Stromal cell of bone marrow (primary cell): ENCODE results near the gene CARMIL1.
A peak's percentile ranks its signal among the peaks of the same experiment; 100 is the strongest.

Experiments
- DNase-seq: peaks from one replicate; pipeline ENCODE4 v3.0.0-alpha.2; 2012; ENCODE audit warnings: low read depth

CARMIL1 gene

GRCh38 chr6:25278914-25279747 lies at the start of gene CARMIL1:
Gene CARMIL1 (plus strand): TSS chr6:25279374. CDS start chr6:25279796, 422 bp downstream.
- DNase-seq = peak; percentile 60

GRCh38 chr6:25229671-25230321 lies 49.4 kb upstream of the CARMIL1 start:
- DNase-seq = peak; percentile 28

DNA sequence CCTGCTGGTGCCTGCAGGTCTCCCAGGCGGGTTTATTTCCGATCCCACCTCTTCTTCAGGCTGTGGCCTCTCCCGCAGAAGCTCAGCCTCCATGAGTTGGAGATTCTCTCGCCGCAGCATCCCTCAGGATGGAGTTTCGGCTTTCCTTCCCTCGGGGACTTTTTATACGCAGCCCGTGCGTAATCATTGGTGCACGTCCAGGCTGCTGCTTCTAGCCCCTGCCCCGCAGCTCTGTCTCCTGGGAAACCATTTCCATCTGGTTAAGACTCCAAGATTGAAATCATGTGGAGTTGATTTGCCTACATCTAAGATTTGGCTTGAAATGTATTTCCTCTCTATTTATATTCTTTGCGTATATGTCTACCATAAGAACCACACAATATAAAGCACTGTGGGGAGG lies 46.7 kb upstream of the CARMIL1 start:
- DNase-seq = peak; percentile 48

DNA sequence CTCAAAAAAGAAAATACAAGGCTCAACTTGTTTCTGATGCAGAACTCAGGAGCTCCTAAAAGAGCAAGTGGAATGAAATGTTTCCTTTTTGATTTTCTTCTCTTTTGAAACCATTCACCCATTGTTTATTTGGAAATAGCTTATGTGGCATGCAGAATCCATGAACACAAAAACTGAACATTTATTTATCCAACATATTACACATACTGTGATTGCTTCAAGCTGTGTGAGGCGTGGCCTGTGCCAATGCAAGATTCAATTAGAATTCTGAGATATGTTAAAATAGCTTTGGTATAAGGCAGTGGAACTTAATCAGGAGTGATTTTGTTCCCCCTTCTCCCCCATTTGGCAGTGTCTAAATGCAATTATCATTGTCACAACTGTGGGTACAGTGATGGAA lies 45.9 kb upstream of the CARMIL1 start:
- no peak for DNase-seq

DNA sequence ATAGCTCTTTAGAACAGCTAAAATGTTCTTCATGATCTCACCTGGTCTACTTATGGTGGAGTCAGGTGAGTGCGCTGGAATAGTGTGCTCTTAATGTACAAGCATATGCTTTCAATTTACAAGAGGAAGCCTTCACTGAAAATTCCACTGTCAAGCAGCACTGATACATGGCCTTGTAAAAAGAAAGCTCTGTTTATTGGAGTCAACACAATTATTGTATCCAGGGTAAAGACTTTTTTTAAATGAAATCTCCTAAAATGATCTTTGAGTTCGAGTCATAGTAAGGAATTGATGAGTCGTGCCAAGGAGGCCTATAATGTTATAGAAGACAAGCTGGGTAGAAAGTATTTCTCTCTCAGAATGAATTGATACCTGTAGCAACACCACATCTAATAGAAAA lies 41.6 kb upstream of the CARMIL1 start:
- peak; percentile 40 for DNase-seq

DNA sequence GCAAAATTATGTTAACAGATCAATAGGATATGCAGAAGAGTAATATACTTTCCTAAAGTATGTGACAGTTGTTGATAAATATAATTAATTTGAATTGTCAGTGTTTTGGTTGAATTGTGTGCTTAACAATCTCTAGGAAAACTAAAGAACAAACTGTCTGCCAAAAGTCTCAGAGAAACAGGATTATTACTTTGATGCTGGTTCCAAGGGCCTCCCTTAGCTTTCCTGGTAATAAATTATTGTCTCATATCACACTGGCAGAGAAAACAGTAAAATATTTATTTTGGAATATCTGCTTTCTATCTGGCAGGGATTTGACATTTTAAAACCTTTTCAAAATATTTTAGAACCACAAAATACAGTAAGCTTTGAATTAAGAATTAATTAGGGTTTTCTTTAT lies 40.1 kb upstream of the CARMIL1 start:
- no peak for DNase-seq

DNA sequence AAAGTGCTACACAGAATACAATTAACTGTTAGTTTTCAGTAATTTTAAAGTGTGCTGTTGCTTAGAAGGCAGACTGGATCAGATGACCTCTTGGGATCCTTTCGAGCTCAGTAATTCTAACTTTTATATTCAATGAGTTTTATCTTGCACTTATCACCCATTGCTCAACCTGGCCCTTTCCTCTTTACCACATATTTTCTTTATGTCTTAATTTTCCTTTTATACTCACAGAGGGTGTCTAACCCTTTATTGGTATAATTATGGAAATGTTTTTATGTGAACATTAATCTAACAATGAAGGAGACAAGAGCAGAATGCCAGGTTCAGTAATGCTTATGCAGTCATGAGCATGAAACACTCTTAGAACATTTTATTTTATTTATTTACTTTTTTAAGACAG lies 39.7 kb upstream of the CARMIL1 start:
- DNase-seq = no peak

DNA sequence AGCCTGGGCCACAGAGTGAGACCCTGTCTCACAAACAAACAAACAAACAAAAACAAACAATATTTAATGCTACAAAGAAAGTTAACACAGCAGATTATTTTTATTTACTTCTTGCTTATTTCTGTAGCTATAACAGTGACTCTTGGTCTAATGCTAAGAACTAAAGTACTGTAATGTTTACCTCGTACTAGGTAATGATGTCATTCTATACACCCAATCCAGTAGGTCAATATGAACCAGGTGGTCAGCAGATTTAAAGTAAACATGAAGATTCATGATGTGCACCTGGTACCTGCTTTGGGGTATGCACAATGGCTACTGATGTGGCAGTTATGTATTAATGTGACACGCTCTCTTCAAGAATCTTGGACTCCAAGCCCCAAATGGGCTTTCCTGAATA lies 36.6 kb upstream of the CARMIL1 start:
- DNase-seq = no peak

DNA sequence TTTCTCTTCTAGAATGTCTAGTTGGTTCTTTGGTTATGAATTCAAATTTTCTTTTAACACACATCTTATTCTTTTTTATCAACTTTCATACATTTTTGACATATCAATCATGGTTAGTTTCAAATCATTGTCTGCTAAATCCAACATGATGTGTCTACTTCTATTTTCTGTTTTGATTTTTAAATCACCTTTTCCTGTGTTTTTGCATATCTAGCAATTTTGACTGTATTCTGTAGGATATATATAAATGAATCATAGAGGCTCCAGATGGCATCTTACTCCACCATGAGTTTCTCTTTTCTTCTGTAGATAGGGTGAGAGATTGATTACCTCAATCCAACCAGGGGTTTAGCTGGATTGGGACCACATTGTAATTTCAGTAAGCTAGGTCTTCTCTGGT lies 34.3 kb upstream of the CARMIL1 start:
- no peak for DNase-seq

DNA sequence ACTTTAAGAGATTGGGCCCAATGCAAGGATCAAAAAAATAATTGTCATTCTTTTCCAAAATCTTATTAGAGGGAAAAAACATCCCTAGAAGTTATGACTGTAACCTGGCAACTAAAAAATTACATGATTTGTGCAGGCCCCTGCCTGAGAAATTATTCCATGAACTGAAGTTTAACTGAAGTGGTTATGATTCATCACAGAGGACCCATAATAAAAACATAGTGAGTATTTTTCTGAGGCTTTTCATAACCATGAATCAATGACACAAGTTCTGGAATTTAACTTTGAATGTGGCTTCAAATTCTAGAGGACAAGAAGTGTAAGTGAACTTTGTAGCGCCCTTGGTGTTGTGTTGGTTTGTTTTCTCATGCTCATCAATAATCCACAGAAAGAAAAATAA lies 31.1 kb upstream of the CARMIL1 start:
- peak; percentile 88 for DNase-seq

GRCh38 chr6:25249133-25249532 lies 30.0 kb upstream of the CARMIL1 start:
- DNase-seq = no peak

DNA sequence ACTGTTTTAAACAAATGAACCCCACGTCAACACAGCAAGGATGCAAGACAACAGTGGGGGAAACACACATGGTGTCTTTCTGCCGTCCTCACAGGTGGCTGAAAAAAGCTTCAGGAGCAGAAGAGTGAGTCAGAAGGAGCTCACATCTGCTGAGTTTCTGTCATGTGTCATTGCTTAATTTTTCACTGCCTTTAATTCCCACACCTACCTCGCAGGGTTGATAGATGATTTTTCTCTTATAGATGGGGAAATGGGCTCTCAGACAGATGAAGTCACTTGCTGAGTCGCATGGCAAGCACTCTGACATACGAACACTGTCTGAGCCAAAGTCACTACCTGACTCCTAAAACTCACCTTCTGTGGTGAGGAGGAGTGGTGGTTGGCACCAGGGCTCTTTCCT lies 28.3 kb upstream of the CARMIL1 start:
- DNase-seq = no peak

GRCh38 chr6:25251426-25251825 lies 27.7 kb upstream of the CARMIL1 start:
- DNase-seq = no peak

DNA sequence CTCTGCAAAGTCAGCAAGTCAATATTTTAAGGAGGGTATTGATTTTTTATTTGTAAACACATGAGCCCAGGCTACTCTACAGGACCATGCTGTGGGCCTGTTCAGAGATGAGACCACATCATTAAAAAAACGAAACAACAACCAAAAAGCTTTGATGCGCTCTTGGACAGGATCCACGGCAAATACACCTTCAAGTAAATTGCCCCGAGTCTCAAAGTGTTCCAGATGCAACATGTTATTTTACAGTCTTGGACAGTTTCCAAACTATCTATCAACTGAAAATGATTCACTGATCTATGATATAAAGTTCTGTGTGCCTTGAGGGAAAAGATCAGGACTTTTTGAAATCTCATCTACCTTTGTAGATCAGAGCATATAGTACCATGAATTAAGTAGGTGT lies 25.8 kb upstream of the CARMIL1 start:
- no peak for DNase-seq

DNA sequence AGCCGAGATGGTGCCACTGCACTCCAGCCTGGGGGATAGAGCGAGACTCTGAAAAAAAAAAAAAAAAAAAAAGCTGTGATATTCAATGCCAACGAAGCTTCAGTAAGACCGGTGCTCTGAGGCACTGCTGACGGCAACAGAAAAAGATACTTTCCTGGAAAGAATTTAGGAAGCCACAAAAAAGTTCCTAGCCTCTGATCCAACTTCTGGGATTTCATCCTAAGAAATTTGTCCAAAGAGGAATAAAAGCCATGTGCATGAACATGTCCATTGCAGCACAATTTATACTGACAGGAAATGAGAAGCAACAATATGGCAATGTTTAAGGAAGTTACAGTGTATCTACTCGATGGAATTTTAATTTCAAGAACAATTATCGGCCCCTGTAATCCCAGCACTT lies 24.5 kb upstream of the CARMIL1 start:
- DNase-seq = no peak

DNA sequence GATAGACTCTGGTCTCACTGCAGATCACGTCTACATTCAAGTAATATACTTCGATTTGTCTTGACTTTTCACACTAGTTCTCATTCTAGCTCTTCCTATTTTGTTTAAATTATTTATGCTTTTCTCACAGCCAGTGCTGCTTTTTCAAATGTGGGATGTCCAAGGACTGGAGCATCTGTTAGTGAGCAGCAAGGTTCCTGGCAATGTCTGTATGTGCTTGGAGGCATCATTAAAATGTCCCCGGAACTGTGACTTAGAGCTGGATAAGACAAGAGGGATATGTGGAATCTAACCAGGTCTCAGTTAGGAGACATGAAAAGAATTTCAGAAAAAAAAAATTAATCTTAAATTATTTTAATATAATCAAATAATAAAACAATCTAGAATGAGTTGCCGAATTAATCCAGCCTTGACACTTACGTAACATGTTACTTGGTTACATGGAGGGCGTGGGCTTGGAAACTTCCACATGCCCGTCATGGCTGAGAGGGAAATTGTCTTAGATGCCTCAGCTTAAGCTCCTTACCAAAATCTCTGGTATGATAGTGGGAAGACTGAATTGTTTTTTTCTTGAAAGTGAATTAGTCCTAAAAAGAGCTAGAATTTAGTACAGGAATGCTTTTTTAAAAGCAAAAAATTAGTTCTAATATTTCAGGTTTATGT lies 21.4 kb upstream of the CARMIL1 start:
- no peak for DNase-seq

GRCh38 chr6:25259756-25260155 lies 19.4 kb upstream of the CARMIL1 start:
- DNase-seq = no peak

DNA sequence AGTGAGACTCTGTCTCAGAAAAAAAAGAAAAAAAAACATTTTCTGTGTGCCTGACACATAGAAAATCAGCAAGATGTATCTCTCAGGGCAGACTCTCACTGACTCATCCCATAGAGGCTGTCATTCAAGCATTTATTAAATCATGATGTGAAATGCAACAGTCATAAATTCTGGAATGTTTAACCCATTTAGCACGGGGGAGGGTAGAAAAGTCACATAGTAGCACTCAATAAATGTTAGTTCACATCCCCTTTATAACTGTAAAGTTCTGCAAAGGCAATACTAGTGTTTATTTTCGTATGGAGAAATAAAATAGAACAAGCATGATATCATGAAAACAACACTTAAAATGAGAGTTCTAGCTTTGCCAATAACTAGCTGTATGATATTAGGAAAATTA lies 15.5 kb upstream of the CARMIL1 start:
- peak; percentile 62 for DNase-seq

GRCh38 chr6:25266456-25267100 lies 12.6 kb upstream of the CARMIL1 start:
- no peak for DNase-seq

DNA sequence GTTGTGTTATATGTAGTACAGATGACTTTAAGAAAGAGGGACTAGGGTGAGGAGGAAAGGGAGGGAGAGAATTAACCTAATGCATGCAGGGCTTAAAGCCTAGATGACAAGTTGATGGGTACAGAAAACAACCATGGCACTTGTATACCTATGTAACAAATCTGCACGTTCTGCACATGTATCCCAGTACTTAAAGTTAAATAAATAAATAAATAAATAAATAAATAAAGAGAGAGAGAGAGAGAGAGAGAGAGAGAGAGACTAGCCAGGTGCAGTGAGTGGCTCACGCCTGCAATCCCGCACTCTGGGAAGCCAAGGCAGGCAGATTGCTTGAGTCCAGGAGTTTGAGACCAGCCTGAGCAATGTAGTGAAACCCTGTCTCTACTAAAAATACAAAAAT lies 11.5 kb upstream of the CARMIL1 start:
- no peak for DNase-seq

DNA sequence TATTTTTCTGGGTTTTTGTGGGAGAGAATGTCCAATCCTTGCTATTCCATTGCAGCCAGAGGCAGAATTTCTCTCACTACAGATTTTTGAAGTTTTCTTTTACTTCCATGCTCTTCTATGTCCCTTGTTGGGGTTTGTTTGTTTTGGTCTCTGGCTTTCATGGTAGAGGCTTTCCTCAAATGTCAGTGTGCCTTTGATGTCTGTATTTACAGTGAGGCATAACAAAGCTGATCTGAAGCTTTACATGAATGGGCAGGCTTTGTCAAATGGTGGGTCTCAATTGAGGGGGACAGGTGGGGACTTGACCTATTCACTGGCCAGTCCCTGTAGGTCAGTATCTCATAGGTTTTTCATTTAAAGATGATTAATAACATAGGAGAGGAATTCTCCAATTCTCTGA lies 8.6 kb upstream of the CARMIL1 start:
- no peak for DNase-seq

GRCh38 chr6:25275436-25275835 lies 3.7 kb upstream of the CARMIL1 start:
- DNase-seq = no peak

DNA sequence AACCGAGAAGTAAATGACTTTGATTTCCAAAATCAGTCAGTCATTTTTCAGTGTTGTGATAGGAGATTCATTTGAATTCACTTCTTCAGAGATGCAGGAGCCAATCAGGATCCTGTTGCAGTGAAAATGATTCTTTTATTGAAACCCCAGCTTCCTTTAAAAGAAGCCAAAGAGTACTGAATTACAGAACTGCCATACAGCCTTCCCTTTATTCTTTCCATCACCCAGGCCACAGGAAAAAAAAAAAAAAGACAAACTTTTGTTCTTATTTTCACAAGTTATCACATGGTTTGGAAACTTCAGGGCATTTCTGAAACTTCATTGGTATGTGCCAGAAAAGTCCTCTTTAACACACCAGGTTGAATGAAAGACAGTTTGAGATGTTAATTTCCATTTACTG lies 1.8 kb upstream of the CARMIL1 start:
- no peak for DNase-seq
